Activated CD4-positive, alpha-beta memory T cell treated with anti-CD3 and anti-CD28 coated beads for 36 hours (primary cell): ENCODE results near the gene SLC26A2. TPM values are rescaled to one million over a fixed set of nuclear protein-coding genes. Genes with fewer than 3 reads are reported as not detected.

ENCODE experiments used
- CTCF ChIA-PET: fragments of 350-600 bp; sonication (Branson Sonifier 250); formaldehyde crosslinking; loops from one replicate; lab custom pipeline; 2021; ENCODE audit warnings: antibody characterized with exemption, inconsistent platforms; lab: Charles Lee
- POLR2A ChIA-PET: fragments of 350-600 bp; sonication (Branson Sonifier 250); formaldehyde crosslinking; loops from one replicate; lab custom pipeline; 2021; ENCODE audit warnings: antibody characterized with exemption; lab: Charles Lee
- DNase-seq: peaks from one replicate; pipeline ENCODE4 v3.0.0-alpha.2; 2020
- H3K27ac Mint-ChIP-seq: one replicate; pipeline ENCODE4 v1.8.0; 2021; ENCODE audit warnings: mixed read lengths
- H3K27me3 Mint-ChIP-seq: one replicate; pipeline ENCODE4 v1.8.0; 2021; ENCODE audit warnings: mixed read lengths
- H3K36me3 Mint-ChIP-seq: one replicate; pipeline ENCODE4 v1.8.0; 2021; ENCODE audit warnings: mixed read lengths
- H3K4me1 Mint-ChIP-seq: one replicate; pipeline ENCODE4 v1.8.0; 2021; ENCODE audit warnings: low read depth, mixed read lengths
- H3K4me3 Mint-ChIP-seq: one replicate; pipeline ENCODE4 v1.8.0; 2021; ENCODE audit warnings: mild to moderate bottlenecking, mixed read lengths
- H3K9me3 Mint-ChIP-seq: one replicate; pipeline ENCODE4 v1.8.0; 2021; ENCODE audit warnings: mixed read lengths
- intact Hi-C: fragments of 100-400 bp; cut with micrococcal nuclease; formaldehyde crosslinking; loops from one replicate; pipeline ENCODE4 v1.15.1; 2023
- total RNA-seq, 2 experiments: library from RNA; stranded (reverse); gene quantifications; one replicate each; pipeline ENCODE4 v1.2.3, GENCODE V29; 2021

The SLC26A2 gene
- total RNA-seq, 2 experiments from 2014 or later, result 5.9 to 6.2 TPM

DNA sequence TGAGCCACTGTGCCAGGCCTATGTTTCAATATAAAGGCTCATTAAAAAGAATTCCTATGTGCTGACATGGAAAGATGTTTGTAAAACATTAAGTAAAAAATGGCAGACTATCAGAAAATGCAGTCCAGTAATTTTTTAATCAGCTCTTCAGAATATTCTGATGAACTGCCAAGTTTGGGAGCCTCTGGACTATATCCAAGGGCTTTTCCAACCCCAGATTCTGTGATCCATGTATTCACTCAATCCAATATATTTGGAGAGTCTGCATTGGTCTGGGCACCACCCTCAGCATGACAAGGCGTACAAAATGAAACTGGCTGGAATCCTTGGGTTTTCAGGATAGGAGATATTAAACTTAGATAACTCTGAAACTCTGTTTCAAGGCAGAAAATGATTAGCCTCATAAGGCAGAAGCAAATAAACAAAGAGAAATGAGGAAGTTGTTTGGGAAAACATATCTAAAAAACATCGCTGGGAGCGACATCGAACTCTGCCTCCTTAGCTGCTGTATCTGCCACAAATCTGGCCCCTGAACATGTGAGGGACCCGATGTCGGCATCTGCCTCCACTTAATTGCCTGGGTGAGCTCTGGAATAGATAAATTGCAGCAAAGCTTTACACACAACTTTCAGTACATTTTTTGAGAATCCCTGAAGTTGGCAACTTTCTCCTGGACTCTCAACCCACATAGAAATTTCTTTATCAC lies 30.4 kb upstream of the SLC26A2 start:
- CTCF ChIA-PET, result interaction anchor here (1.1 kb wide), 1 partner anchor 77 kb away, joined by 4 read pairs; no protein-coding TSS in a partner anchor
- no peak overlapping the region for H3K27ac Mint-ChIP-seq
- H3K4me3 Mint-ChIP-seq, result no peak overlapping the region

DNA sequence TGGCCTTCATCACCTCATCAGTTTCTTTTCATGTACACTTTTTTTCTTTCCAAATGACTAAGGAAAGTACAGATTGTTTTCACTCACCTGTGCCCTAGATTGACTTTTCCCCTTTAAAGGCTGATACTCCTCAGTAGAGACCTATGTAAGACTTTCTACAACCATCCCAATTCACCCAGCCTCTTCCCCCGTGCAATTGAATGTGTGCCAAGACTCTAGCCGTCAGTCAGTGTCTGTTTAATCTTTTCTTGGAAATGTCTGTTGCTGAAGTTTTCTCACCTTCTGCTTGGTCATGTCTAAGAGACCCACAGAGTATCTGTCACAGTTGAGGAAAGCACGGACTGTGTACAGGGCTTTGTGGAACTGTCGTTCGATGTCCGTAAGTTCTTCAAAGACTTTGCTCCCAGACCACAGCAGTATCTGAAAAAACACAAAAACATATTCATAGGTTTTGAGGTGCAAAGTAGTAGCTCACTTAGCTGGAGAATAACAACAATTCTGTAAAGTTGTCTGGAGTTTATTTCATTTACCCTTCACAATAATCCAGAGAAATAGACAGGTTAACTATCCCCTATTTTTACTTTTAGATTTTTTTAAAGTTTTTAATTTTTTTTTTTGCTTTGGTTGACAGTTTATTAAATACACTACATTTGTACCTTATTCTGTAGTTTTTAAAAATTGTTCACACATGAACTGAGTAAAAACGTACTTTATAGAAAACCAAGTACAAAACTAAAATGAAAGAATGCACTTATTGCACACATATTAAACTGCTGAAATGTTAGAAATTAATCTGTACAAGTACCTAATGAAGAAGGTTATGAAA lies 29.6 kb upstream of the SLC26A2 start:
- intact Hi-C loops, result no loop called here
- H3K4me3 Mint-ChIP-seq, result no peak overlapping the region
- CTCF ChIA-PET, result interaction anchor here (1.1 kb wide), 1 partner anchor 78 kb away, joined by 4 read pairs; no protein-coding TSS in a partner anchor
- DNase-seq, result no peak
- no peaks in the 10 kb centered on the region for H3K9me3 Mint-ChIP-seq
- POLR2A ChIA-PET, result no interaction called here
- no peak overlapping the region for H3K27ac Mint-ChIP-seq
- peaks cover 17% of the 10 kb centered on the region for H3K27me3 Mint-ChIP-seq
- no peaks in the 10 kb centered on the region for H3K36me3 Mint-ChIP-seq
- H3K4me1 Mint-ChIP-seq, result peaks cover 5% of the 10 kb centered on the region

More for the DNA sequence above, 30.4 kb upstream of the SLC26A2 start:
- peaks cover 5% of the 10 kb centered on the region for H3K4me1 Mint-ChIP-seq
- no peaks in the 10 kb centered on the region for H3K36me3 Mint-ChIP-seq
- H3K9me3 Mint-ChIP-seq, result no peaks in the 10 kb centered on the region
- no peak for DNase-seq
- peaks cover 17% of the 10 kb centered on the region for H3K27me3 Mint-ChIP-seq
- POLR2A ChIA-PET, result no interaction called here
- intact Hi-C loops, result no loop called here

DNA sequence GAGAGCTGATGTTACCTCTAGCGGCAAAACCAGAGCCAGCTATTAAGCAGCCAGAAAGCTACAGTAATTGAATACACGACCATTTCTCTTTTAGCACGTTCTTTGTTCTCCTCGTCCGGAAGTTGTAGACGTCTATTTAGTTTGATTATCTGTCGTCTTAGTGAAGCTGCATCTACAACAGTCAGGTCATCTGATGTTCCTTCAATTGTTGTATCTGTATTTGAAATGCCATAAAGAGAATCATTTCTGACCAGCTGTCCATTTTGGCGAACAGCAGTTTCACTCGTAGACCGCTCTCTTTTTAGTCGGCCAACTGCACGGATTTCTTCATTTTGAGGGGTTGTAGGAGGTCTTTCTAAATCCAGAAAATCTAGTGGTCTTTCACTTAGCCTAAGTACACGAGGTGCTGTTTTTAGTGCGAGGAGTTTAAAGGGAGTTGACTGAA lies 28.5 kb upstream of the SLC26A2 start:
- no peak for DNase-seq
- H3K27me3 Mint-ChIP-seq, result peaks cover 20% of the 10 kb centered on the region
- no peaks in the 10 kb centered on the region for H3K36me3 Mint-ChIP-seq
- H3K9me3 Mint-ChIP-seq, result no peaks in the 10 kb centered on the region
- ChIA-PET POLR2A (no interaction called here), CTCF (no interaction called here)
- intact Hi-C loops, result no loop called here
- H3K27ac Mint-ChIP-seq, result no peak overlapping the region
- no peak overlapping the region for H3K4me3 Mint-ChIP-seq
- H3K4me1 Mint-ChIP-seq, result peaks cover 5% of the 10 kb centered on the region

DNA sequence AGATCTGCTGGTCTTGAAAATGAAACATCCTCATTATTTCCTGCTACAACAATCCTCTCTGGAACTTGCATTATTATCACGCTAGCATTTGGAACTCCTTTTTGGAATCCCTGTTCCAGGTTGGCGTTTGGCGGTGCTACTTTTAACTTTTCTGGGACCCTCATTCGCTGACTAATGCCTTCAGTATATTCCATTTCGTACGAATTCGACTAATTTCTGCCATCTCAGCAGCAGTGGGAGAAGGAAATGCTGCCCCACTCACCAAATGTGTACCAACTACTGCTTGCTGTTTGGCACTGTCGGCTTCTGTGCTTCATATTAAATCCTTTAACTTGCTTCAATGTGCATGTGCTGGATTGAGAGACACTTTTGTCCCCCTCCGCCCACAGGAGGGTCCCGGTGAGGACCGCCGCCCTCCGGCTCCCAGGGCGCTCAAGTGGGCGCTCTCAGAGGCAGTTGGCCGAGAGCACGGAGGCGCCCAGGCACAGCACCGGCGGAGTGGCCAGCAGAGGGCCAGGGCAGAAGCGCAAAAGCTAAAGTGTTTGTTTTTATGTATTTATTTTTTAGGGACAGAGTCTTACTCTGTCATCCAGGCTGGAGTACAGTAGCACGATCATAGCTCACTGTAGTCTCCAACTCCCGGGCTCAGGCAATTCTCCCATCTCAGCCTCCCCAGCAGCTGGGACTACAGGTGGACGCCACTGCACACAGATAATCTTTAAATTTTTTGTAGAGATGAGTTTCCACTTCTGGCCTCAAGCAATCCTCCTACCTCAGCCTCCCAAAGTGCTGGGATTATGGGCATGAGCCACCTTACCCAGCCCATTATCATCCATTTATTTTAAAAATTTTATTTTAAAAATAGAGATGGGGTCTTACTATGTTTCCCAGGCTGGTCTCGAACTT lies 27.9 kb upstream of the SLC26A2 start:
- no peaks in the 10 kb centered on the region for H3K36me3 Mint-ChIP-seq
- no peak overlapping the region for H3K4me3 Mint-ChIP-seq
- H3K9me3 Mint-ChIP-seq, result no peaks in the 10 kb centered on the region
- POLR2A ChIA-PET, result no interaction called here
- peaks cover 5% of the 10 kb centered on the region for H3K4me1 Mint-ChIP-seq
- no peak for DNase-seq
- CTCF ChIA-PET, result interaction anchor here (1.0 kb wide), 1 partner anchor 98 kb away, joined by 3 read pairs; no protein-coding TSS in a partner anchor
- H3K27ac Mint-ChIP-seq, result no peak overlapping the region
- intact Hi-C loops, result no loop called here
- H3K27me3 Mint-ChIP-seq, result peaks cover 21% of the 10 kb centered on the region

DNA sequence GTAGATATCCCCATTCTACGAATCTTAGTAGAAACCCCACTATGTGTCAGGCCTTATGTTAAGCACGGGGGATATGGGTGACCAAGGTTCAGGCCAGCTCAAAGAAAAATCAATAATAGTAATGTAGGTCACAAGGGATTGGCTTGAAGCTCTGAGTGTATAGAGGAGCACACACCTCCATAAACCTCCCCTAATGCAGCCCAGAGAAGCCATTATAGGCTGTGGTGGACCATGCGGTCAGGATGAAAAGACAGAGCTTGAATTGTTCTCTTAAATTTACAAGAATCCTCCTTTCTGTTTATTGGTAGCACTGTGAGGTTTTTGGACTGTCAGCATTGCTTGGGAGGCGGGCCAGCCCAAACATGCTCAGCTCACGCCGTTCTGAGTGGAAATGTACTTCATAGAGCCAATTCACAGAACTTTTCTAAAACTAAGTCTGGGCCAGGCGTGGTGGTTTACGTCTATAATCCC lies 25.1 kb upstream of the SLC26A2 start:
- no peak for DNase-seq
- intact Hi-C loops, result no loop called here
- CTCF ChIA-PET, result interaction anchor here (1.6 to 2.5 kb wide), 2 partner anchors 24 to 55 kb away, joined by 6 to 12 read pairs; no protein-coding TSS in a partner anchor
- Mint-ChIP-seq H3K27ac (no peak overlapping the region), H3K4me3 (no peak overlapping the region), H3K27me3 (peaks cover 19% of the 10 kb centered on the region), H3K4me1 (peaks cover 14% of the 10 kb centered on the region), H3K36me3 (no peaks in the 10 kb centered on the region), H3K9me3 (no peaks in the 10 kb centered on the region)
- POLR2A ChIA-PET, result no interaction called here

DNA sequence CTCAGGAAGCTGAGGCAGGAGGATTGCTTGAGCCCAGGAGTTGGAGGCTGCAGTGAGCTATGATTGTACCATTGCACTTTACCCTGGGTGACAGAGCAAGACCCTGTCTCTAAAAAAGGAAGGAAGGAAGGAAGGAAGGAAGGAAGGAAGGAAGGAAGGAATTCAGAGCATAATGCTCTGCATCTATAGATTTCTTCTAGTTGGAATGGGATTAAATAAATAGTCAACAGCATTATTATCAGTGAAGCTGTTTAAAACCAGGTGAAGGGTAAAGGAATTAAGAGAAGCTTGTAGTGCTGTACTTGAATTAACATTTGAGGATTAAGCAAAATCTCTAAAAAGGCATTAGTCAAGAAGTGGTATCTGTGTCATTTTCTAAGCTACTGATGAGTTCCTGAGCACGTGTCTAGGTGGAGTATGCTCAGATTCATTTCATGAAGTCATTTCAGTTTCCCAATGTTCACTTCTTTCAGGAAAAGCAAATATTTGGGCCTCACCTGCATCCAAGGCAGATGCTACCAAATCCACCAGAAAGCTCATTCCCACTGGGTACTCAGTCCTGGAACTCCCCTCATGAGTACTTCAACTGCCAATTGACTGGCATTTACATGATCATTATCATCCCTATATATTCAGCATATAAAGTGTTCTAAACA lies 24.4 kb upstream of the SLC26A2 start:
- Mint-ChIP-seq H3K27ac (no peak overlapping the region), H3K27me3 (peaks cover 14% of the 10 kb centered on the region), H3K36me3 (no peaks in the 10 kb centered on the region), H3K9me3 (no peaks in the 10 kb centered on the region), H3K4me3 (no peak overlapping the region), H3K4me1 (peaks cover 9% of the 10 kb centered on the region)
- intact Hi-C loops, result no loop called here
- DNase-seq, result no peak
- ChIA-PET POLR2A (no interaction called here), CTCF (interaction anchor here (1.1 to 2.5 kb wide), 3 partner anchors 23 to 299 kb away, joined by 4 to 12 read pairs (median 6); no protein-coding TSS in a partner anchor)

DNA sequence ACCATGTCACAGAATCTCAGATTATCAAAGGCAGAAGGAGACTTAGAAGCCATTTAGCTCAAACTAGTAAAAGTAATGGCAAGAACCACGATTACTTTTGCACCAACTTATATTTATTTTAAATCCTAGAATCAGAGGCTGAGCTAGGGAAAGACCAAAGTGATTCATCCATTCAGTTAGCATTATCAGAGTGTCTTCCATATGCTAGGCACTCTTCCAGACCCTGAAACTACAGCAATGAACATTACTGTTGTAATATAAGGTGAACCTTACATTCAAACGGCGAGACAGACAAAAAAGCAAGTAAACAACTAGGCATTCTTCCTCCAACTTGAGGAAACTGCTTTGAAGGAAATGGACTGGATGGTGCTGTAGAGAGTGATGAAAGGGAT lies 23.9 kb upstream of the SLC26A2 start:
- no peak overlapping the region for H3K4me3 Mint-ChIP-seq
- H3K27me3 Mint-ChIP-seq, result peaks cover 12% of the 10 kb centered on the region
- intact Hi-C loops, result no loop called here
- CTCF ChIA-PET, result interaction anchor here (1.1 to 2.5 kb wide), 3 partner anchors 22 to 299 kb away, joined by 4 to 12 read pairs (median 6); no protein-coding TSS in a partner anchor
- POLR2A ChIA-PET, result no interaction called here
- no peak overlapping the region for H3K27ac Mint-ChIP-seq
- no peaks in the 10 kb centered on the region for H3K36me3 Mint-ChIP-seq
- DNase-seq, result no peak
- H3K4me1 Mint-ChIP-seq, result peaks cover 9% of the 10 kb centered on the region
- H3K9me3 Mint-ChIP-seq, result no peaks in the 10 kb centered on the region

DNA sequence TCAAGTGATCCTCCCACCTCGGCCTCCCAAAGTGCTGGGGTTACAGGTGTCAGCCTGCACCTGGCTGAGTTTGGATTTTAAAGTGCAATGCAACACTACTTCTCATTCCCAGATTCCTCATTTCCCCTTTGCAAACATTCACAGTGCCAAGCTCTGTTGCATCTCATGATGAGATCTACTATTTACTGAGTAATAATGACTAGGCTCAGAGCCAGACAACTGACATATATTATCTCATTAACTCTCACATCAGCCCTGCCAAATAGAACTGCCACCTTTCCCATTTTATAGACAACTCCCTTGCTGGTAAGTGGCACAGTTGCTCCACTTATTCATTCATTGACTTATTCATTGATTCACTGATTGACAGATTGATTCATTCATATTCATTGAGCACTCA lies 22.9 kb upstream of the SLC26A2 start:
- peaks cover 9% of the 10 kb centered on the region for H3K4me1 Mint-ChIP-seq
- no peaks in the 10 kb centered on the region for H3K36me3 Mint-ChIP-seq
- H3K27ac Mint-ChIP-seq, result no peak overlapping the region
- H3K27me3 Mint-ChIP-seq, result peaks cover 4% of the 10 kb centered on the region
- intact Hi-C loops, result no loop called here
- no peaks in the 10 kb centered on the region for H3K9me3 Mint-ChIP-seq
- POLR2A ChIA-PET, result no interaction called here
- DNase-seq, result no peak
- CTCF ChIA-PET, result interaction anchor here (2.5 kb wide), 1 partner anchor 21 kb away, joined by 12 read pairs; no protein-coding TSS in a partner anchor
- no peak overlapping the region for H3K4me3 Mint-ChIP-seq

DNA sequence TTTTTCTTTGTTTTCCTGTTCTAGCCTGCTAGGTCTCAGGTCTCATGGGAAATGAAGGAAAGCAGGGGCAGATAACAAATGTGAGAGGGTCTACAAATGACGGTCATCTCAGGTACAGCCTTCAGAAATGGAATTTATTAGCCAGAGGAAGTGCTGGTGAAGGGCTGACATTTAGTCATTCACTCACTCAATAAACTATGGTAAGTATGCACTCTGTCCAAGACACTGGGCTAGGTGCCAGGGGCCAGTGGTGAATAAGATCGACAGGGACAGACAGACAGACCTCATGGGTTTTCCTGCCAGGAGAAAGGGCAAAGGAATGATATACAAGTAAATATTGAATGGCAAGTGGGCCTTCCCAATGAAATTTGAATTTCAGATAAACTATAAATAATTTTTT lies 22.3 kb upstream of the SLC26A2 start:
- H3K4me1 Mint-ChIP-seq, result peaks cover 9% of the 10 kb centered on the region
- H3K27ac Mint-ChIP-seq, result no peak overlapping the region
- ChIA-PET CTCF (no interaction called here), POLR2A (no interaction called here)
- intact Hi-C loops, result no loop called here
- peaks cover 4% of the 10 kb centered on the region for H3K27me3 Mint-ChIP-seq
- no peaks in the 10 kb centered on the region for H3K9me3 Mint-ChIP-seq
- H3K36me3 Mint-ChIP-seq, result no peaks in the 10 kb centered on the region
- H3K4me3 Mint-ChIP-seq, result no peak overlapping the region
- DNase-seq, result no peak

DNA sequence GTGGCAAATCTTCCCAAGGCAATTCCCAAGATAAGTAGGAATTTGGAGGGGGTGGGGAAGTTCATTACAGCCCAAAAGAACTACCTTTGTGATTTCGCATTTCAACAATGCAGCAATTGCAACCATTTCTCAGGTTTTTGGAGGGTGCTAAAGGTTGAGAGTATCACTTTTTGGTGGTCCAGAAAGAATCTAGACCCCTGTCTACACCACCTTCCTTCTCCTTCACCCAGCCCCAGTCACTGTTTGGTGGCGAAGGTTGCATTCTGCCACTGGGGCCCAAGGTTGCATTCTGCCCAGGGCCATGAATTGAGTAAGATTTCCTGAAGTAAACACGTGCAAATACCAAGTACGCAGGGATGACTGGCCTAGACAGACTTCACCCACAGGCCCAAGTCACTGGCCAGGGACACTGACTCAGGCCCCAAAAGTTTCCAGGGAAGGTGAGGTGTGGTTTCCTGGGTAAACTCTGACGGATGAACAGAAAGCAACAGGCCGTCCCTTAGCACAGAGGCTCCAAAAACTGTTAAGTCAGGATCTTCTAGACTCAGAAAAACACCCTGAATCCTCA lies 21.7 kb upstream of the SLC26A2 start:
- ChIA-PET CTCF (interaction anchor here (0.6 to 0.8 kb wide), 3 partner anchors 21 to 52 kb away, joined by 3 to 6 read pairs (median 4); no protein-coding TSS in a partner anchor), POLR2A (no interaction called here)
- peaks cover 9% of the 10 kb centered on the region for H3K4me1 Mint-ChIP-seq
- no peaks in the 10 kb centered on the region for H3K36me3 Mint-ChIP-seq
- H3K4me3 Mint-ChIP-seq, result no peak overlapping the region
- no peaks in the 10 kb centered on the region for H3K9me3 Mint-ChIP-seq
- intact Hi-C loops, result no loop called here
- H3K27ac Mint-ChIP-seq, result no peak overlapping the region
- H3K27me3 Mint-ChIP-seq, result peaks cover 5% of the 10 kb centered on the region
- DNase-seq, result peak; percentile 41
